ENCODE data around the gene SLC38A8. TPM values are rescaled to one million over a fixed set of nuclear protein-coding genes. Genes with fewer than 3 reads are reported as not detected.

SLC38A8 gene
- total RNA-seq, 4 donors from 2014 or later: not detected

GRCh38 chr16:84032458-84033178 is 10.0 kb downstream of the SLC38A8 start:
- Histone ChIP-seq H3K27ac (no peak overlapping the region), H3K4me3 (no peak overlapping the region), H3K9me3 (no peaks in the 10 kb centered on the region), H3K27me3 (no peaks in the 10 kb centered on the region), H3K36me3 (no peaks in the 10 kb centered on the region), H3K4me1 (no peaks in the 10 kb centered on the region)
- WGBS, 2 donors (ENCODE audit: low coverage in 1 of 2): 63 to 68% methylated on average over 1 to 15 of the region's 15 CpGs
- TF ChIP-seq POLR2AphosphoS5 (IDR thresholded peaks at IDR 0.05) (no peak), POLR2A (IDR thresholded peaks at IDR 0.05) (no peak), EP300 (IDR thresholded peaks at IDR 0.05; ENCODE audit: low read depth) (no peak)
- TF ChIP-seq, protein P1, sequence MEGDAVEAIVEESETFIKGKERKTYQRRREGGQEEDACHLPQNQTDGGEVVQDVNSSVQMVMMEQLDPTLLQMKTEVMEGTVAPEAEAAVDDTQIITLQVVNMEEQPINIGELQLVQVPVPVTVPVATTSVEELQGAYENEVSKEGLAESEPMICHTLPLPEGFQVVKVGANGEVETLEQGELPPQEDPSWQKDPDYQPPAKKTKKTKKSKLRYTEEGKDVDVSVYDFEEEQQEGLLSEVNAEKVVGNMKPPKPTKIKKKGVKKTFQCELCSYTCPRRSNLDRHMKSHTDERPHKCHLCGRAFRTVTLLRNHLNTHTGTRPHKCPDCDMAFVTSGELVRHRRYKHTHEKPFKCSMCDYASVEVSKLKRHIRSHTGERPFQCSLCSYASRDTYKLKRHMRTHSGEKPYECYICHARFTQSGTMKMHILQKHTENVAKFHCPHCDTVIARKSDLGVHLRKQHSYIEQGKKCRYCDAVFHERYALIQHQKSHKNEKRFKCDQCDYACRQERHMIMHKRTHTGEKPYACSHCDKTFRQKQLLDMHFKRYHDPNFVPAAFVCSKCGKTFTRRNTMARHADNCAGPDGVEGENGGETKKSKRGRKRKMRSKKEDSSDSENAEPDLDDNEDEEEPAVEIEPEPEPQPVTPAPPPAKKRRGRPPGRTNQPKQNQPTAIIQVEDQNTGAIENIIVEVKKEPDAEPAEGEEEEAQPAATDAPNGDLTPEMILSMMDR (IDR thresholded peaks at IDR 0.05): no peak
- intact Hi-C loops (cut with DNase I; ENCODE audit: low total_unique reads) (no loop called here), in situ Hi-C loops (cut with MboI; ENCODE audit: low pct_ligation_motif_present in 1 of 4, low pct_unique_long_range_greater_than_20kb in 1 of 4, low sequenced_read_pairs in 3 of 4) (no loop called here)
- DNase-seq: no peak

DNA sequence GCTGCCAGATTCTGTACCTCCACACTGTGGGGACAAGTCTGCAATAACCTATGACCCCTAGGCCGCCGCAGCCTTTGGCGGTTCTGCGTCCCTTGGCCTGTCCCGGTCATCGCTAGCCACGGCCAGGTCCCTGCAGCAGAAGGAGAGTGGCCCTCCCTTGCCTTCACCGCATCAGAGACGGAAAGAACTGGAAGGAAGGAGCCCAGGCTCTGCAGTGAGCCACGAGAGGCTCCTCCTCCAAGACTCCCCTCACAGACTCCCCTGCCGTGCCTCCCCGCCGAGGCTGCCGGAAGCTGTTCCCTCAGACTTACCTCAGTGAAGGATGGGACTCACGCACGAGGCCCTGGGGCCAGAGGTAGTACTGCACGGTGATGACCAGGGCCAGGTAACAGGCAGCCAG is 11.0 kb downstream of the SLC38A8 start:
- Histone ChIP-seq H3K9me3 (no peaks in the 10 kb centered on the region), H3K27ac (no peak overlapping the region), H3K27me3 (no peaks in the 10 kb centered on the region), H3K4me3 (no peak overlapping the region), H3K36me3 (no peaks in the 10 kb centered on the region), H3K4me1 (no peaks in the 10 kb centered on the region)
- DNase-seq: no peak
- intact Hi-C loops (cut with DNase I; ENCODE audit: low total_unique reads) (no loop called here), in situ Hi-C loops (cut with MboI; ENCODE audit: low pct_ligation_motif_present in 1 of 4, low pct_unique_long_range_greater_than_20kb in 1 of 4, low sequenced_read_pairs in 3 of 4) (no loop called here)
- 81% methylated on average over 17 of the region's 17 CpGs; no CpG with 5 or more reads in 1 of the 2 donors for WGBS, 2 donors (ENCODE audit: low coverage in 1 of 2)
- TF ChIP-seq POLR2A (IDR thresholded peaks at IDR 0.05) (no peak), EP300 (IDR thresholded peaks at IDR 0.05; ENCODE audit: low read depth) (no peak), POLR2AphosphoS5 (IDR thresholded peaks at IDR 0.05) (no peak)
- TF ChIP-seq, protein P1 (IDR thresholded peaks at IDR 0.05): no peak

DNA sequence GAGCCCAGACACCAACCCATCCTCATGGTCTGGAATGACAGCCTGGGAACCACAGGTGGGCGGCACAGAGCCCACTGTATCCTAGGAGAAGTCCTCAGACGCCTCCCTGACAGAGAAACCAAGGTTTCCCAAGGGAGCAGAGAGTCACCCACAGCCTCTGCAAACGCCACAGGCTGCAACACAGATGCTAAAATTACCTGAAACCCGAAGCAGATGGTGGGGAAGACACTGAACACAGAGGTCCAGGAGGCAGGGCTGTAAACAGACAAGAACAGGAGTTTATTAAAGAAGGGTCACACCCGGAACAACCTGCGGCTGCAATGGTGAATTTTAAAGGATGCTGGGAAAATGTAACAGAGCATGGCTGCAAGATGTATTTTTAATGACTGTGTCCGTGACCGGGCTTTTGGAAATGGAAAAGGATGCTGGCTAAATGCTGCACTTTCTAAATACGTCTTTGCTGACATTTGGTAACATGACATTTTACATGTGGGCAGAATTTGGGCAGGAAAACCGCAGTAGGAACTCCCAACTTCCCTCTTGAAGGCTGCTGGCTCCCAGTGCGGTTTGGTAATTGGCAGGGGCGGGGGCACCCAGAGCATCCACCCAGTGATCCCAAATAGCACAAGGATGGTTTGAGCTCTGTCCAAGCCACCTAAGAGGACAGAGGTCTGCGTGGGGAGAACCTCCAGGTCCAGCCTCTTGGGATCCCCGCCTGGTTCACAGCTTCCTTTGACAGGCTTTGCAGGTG is 13.1 kb downstream of the SLC38A8 start:
- Histone ChIP-seq H3K4me1 (no peaks in the 10 kb centered on the region), H3K9me3 (no peaks in the 10 kb centered on the region), H3K36me3 (no peaks in the 10 kb centered on the region), H3K4me3 (no peak overlapping the region), H3K27ac (no peak overlapping the region), H3K27me3 (no peaks in the 10 kb centered on the region)
- no peak for DNase-seq
- intact Hi-C loops (cut with DNase I; ENCODE audit: low total_unique reads) (no loop called here), in situ Hi-C loops (cut with MboI; ENCODE audit: low pct_ligation_motif_present in 1 of 4, low pct_unique_long_range_greater_than_20kb in 1 of 4, low sequenced_read_pairs in 3 of 4) (no loop called here)
- 70% methylated on average over 14 of the region's 14 CpGs; no CpG with 5 or more reads in 1 of the 2 donors for WGBS, 2 donors (ENCODE audit: low coverage in 1 of 2)
- TF ChIP-seq POLR2AphosphoS5 (IDR thresholded peaks at IDR 0.05): no peak
- TF ChIP-seq, protein P1 (IDR thresholded peaks at IDR 0.05): no peak
- no peak for TF ChIP-seq POLR2A (IDR thresholded peaks at IDR 0.05)
- no peak for TF ChIP-seq EP300 (IDR thresholded peaks at IDR 0.05; ENCODE audit: low read depth)

DNA sequence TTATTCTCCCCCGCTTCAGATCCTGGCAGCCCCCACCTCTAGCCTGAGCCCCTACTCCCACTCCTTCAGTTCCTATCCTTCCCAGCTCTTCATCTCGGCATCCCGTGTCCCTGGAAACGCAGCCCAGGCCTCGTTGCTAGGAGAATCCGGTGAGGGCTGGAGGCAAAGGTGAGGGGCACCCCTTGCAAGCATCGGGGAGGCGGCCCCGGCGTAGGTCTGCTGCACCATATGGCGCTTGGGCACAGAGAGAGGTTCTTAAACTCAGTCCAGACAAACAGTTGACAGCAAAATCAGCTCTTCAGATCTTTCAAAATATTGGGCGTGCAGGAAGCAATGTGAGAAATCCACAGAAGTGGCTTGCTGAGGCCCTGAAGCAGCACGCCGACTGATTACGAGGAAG is 15.0 kb downstream of the SLC38A8 start:
- in situ Hi-C loops (cut with MboI; ENCODE audit: low pct_ligation_motif_present in 1 of 4, low pct_unique_long_range_greater_than_20kb in 1 of 4, low sequenced_read_pairs in 3 of 4) (no loop called here), intact Hi-C loops (cut with DNase I; ENCODE audit: low total_unique reads) (no loop called here)
- no peaks in the 10 kb centered on the region for H3K36me3 ChIP-seq
- TF ChIP-seq POLR2A (IDR thresholded peaks at IDR 0.05) (no peak), EP300 (IDR thresholded peaks at IDR 0.05; ENCODE audit: low read depth) (no peak), POLR2AphosphoS5 (IDR thresholded peaks at IDR 0.05) (no peak)
- no peak overlapping the region for H3K27ac ChIP-seq
- no peaks in the 10 kb centered on the region for H3K9me3 ChIP-seq
- no peak for DNase-seq
- no peak overlapping the region for H3K4me3 ChIP-seq
- WGBS, 2 donors (ENCODE audit: low coverage in 1 of 2): 79 to 82% methylated on average over 4 to 15 of the region's 15 CpGs
- H3K4me1 ChIP-seq: no peaks in the 10 kb centered on the region
- H3K27me3 ChIP-seq: no peaks in the 10 kb centered on the region
